Activated T-helper 9 cell treated with anti-CD3 and anti-CD28 coated beads, Interleukin-2, amount 50 U/mL, for 16 hours (primary cell): ENCODE data around the gene CERS6.

Experiments used
- DNase-seq: peaks from one replicate; pipeline ENCODE4 v3.0.0-alpha.2; 2020; ENCODE audit warnings: low read depth

Gene CERS6

GRCh38 chr2:168801961-168802858, 346.1 kb downstream of the CERS6 start, which contains the start of gene NOSTRIN:
TSS of gene NOSTRIN (plus strand) at chr2:168802637. CDS start at chr2:168802647, 10 bp downstream.
- DNase-seq: no peak

- DNase-seq: no peak
These were observed 347.0 kb downstream of the CERS6 start for GRCh38 chr2:168802859-168803725.

GRCh38 chr2:168804214-168804613, 348.1 kb downstream of the CERS6 start:
- no peak for DNase-seq

- DNase-seq: no peak
These were observed 349.5 kb downstream of the CERS6 start for GRCh38 chr2:168805615-168806014.

GRCh38 chr2:168809537-168809936, 353.5 kb downstream of the CERS6 start:
- no peak for DNase-seq

GRCh38 chr2:168810235-168810634, 354.2 kb downstream of the CERS6 start:
- DNase-seq: no peak

GRCh38 chr2:168811696-168812095, 355.6 kb downstream of the CERS6 start:
- DNase-seq: no peak

GRCh38 chr2:168814046-168814445, 358.0 kb downstream of the CERS6 start:
- DNase-seq: no peak

- no peak for DNase-seq
These were observed 359.2 kb downstream of the CERS6 start for GRCh38 chr2:168814939-168815907.

GRCh38 chr2:168816369-168816768, 360.3 kb downstream of the CERS6 start:
- no peak for DNase-seq

GRCh38 chr2:168819050-168819715, 363.1 kb downstream of the CERS6 start:
- no peak for DNase-seq

GRCh38 chr2:168819829-168820489, 363.9 kb downstream of the CERS6 start:
- no peak for DNase-seq

- DNase-seq: no peak
These were observed 365.5 kb downstream of the CERS6 start for GRCh38 chr2:168821577-168821976.

GRCh38 chr2:168821992-168822391, 365.9 kb downstream of the CERS6 start:
- DNase-seq: no peak
